HG02642 (cell line): ENCODE results near the gene ANKUB1.

Experiments
- ATAC-seq: cut with Tn5 transposase; IDR thresholded peaks from one replicate; pipeline ENCODE4 v1.9.1; 2021; ENCODE audit warnings: mild to moderate bottlenecking; ENCODE audit not compliant: unreplicated experiment, poor library complexity

Gene ANKUB1

DNA sequence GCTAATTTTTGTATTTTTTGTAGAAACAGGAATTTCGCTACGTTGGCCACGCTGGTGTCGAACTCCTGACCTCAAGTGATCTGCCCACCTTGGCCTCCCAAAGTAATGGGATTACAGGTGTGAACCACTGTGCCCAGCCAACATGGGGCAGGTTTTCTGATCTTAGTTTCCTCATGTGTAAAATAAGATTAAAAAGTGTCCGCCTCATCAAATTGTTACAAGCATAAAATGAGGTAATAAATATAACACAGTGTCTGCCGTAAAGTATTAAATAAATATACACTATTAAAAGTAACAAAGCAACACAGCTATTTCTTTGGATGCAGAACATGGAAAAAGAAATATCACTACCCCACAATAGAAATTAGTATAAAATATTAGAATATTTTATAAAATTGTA is 23.6 kb downstream of the ANKUB1 start:
- no peak for ATAC-seq

DNA sequence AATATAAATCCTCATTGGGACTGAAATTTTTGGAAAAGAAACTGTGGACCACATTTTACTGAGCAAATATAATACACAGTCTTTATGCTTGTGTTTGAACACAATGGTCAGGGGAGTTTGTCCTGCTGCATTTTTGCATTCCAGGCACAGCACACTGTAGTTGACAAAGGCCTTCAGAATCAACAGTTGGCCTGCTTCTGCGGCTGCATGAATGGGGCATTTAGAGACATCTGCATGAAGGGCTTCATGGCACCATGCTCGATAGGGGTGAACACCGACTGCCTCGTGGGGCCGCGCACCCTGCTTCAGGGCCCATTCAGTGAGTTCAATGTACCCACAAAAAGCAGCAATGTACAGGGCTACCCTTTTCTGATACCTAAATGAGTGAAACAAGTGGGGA is 24.6 kb downstream of the ANKUB1 start:
- no peak for ATAC-seq

DNA sequence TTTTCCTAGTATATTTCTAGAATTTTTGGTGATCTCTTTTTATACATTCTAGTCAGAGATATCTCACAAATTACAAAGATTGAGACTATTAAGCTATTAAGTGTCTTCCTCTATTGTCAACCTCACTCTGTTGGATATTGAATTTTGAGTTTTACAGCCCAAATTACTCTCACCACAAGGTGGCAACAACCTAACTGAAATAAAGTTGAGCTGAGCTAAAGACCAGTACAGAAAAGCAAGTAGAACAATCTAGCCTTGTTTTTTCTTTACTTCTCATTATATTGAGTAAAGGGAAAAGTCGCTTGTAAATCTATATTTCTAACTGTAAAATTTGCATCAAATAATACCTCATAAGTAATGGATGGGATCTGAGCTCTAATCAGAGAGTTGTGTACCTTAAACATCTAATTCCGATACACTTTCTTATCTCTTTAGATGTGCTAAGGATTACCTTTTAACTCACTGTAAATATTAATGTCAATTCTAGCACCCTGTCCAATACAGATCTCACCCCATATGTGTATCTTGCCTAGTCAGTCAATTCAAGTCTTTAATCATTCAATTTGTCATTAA is 26.5 kb downstream of the ANKUB1 start:
- ATAC-seq = no peak

DNA sequence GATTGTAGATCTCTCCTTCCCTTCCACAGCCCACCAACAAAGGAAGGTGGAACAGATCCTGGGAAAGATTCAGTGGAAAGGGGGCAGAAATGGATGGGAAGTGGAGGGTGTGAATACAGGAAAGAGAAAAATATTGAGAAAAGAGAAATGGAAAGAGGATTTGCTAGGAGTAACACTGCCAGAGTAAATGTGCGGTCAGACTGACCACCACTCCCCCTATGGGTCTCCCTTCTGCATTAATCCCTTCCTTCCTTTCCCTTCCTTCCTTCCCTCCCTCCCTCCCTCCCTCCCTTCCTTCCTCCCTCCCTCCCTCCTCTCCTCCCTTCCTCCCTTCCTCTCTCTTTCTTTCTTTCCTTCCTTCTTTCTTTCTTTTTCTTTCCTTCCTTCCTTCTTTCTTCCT is 28.1 kb downstream of the ANKUB1 start:
- no peak for ATAC-seq

DNA sequence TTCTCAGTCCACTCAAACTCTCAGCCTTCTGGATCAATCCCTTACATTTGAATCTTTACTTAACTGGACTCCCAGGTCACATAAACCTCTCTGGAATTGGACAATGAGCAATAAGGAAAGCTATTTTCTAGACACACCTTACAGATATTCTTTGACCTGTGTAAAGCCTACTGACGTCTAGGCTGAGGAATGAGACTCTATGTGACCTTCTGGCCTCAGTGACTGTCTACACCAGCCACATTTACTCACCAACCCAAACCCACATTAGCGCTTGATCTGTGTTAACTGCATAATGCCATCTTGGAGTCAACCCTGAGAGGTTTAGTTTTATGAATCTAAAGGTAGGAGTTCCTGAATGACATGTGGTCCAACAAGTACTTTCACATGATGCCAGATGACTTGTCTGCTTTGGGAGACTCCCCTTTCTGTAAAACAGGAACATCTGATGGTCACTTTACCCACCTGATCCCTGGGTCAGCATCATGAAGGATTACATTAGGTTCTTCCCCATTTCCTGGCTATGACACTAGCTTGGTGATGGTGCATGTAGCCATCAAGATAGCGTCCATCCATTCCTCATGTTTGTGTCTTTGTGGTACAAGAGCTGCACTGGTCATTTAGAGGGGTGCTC is 28.7 kb downstream of the ANKUB1 start:
- ATAC-seq = no peak

DNA sequence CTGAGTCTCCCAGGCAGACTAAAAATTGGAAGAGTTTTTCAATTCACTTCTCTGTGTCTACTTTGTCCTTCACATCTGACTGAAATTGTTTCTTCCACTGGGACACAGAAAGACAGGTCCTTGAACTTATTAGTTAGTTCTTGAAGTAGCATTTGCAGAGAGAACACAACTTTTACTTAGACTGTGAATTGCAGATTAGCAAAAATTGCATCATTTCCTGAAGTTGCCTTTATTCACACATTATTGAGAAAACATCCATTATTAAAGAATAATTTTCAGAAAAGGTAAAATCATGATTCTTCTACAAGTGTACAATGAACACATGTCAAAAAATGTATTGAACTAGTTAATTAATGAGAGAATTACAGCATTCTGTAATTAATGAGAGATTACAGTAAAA is 38.6 kb downstream of the ANKUB1 start:
- no peak for ATAC-seq

DNA sequence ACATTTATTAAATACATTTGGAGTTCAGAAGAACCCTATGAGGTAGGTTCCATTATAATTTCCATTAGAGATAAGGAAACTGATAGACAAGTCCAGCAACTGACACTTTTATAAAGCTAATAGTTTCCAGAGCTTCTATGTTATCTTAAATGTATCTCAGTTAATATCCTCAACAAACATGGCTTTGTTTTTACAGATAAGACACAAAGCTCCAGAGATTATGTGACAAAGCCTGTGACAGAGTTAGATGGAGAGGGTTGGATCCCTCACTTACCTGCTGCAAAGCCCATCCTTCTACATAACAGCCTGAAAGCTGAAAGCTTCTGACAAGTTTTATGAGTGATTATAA is 39.6 kb downstream of the ANKUB1 start:
- no peak for ATAC-seq

DNA sequence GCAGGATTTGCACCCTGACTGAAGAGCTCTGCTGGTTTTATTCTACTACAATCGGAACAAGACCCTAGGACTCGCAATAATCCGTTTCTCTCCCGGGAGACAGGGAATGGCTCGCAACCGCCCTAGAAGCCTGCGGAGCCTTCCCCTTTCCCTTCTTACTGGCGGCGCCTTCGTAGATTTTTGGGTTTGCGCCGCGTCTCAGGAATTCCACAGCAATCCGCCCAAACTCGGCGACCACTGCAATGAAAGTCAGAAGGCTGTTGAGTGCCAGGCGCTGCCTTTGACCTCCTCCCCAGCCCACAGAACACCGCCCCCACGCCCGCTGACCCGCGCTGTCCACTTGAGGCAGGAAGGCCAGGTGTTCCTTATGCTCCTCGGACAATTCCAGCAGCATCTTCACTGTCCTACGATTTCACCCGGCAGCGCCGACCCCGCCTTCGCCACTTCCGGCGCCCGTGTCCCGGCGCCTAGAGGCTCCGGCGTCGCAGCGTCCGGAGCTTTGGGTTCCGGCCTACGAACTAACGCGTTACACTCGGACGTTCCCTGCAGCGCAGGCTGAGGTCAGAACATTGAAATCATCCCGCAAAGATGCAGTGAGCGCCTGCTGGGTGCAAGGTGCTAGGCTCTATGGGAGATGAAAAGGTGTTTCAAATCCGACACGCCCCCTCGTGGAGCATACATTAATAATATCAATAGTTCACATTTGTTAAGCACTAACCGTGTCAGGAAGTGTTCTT is 40.1 kb downstream of the ANKUB1 start, which contains the start of gene COMMD2:
TSS of gene COMMD2 (minus strand) at position 439 of the 737 bp plus-strand sequence. CDS start at position 394, 45 bp downstream.
- ATAC-seq = peak; percentile 99

DNA sequence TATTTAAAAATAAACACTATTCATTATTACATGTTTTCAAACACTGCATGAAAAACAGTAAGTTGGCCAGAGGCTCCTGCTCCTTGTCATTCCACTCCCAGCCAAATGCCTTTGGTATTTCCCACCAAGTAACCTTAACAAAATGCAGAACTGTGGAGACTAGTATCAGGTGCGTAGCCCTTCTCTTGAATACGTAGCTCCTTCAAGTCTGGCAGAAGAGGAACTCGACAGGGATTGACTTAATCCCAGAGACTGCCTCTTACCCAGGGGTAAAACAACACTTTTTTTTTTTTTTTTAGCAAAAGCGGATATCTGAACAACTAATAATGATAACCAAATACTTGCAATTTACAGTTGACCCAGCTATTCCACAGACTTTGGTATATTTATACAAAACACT is 40.8 kb downstream of the ANKUB1 start:
- ATAC-seq = no peak

DNA sequence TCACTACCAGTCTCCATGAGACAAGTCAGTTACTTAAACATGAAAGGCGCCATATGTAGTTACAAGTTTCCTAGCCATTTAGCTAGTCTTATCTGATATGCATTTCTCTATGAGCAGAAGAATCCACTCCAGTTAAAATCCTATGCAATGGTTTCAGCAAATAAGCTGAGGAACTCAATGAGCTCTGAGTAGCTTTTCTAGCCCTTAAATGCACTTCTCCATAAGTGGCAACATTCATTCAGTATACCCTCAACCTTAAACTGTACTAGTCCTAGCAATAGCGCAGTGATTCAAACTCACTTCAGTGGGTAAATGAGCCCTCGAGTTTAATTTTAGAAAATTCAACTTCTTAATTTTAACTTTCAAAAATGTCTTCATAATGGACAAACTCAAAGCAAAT is 47.7 kb downstream of the ANKUB1 start:
- ATAC-seq = no peak

DNA sequence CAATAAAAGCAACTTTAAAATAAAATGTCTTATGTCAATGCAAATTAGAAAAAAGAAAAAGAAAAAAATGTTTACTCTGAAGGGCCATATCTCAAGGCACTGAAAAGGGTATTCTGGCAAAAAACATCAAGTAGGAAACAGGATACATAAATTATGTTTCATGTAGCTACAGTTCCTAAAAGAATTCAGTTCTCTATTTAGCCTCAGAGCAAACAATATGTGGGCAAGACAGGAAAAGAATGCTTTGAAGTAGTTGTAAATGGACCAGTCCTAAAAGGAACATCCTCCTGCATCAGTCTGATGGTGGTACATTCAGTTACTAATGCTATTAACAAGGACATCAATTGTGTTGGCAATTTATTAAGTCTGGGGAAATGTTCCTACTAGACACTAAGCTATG is 48.2 kb downstream of the ANKUB1 start:
- no peak for ATAC-seq

DNA sequence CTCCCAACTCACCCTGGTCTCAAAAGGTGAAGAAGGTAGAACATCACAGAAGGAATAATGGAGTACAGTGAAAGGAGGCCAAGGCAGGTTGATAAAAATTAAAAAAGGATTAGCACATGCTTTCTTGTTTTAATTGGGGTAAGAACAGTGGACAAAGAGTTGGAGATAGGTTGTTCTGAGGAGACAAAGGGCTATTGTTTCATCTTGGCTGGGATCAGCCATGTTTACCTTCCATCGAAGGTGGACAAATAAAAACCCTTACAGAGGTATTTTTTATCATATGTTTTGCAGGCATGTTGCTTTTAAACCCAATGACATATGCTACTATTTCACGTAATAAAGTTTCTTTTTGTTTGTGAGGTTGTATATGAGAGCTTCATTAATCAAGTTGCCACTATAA is 53.0 kb downstream of the ANKUB1 start:
- ATAC-seq = no peak

DNA sequence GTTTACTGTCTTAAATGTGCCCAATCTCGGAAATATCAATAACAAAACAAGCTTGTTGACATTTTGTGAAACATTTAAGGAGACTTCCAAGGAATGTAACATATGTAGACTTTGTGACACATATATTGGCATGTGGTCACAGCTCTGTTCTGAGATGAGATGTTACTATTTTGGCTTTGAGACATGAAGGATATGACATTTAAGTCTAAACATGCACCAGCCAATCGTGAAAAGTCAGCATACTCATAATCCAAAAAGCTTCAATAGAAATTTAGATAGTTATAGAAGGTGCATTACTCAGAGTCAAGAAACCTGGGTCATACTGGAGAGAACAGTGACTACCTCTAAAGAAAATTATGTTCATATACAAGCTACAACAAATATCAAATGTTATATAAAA is 53.5 kb downstream of the ANKUB1 start:
- ATAC-seq = no peak

DNA sequence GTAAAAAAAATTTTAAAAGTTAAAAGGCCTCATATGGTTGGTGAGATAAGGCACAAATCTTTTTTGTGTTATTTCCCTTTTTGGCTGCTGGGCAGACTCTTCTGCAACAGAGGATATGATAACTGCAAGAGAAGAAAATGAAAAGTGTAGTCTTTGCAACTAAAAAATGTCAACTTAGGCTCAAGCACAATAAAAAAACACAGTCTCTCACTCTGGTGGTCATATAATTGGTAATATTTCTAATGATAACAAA is 55.5 kb downstream of the ANKUB1 start:
- no peak for ATAC-seq

DNA sequence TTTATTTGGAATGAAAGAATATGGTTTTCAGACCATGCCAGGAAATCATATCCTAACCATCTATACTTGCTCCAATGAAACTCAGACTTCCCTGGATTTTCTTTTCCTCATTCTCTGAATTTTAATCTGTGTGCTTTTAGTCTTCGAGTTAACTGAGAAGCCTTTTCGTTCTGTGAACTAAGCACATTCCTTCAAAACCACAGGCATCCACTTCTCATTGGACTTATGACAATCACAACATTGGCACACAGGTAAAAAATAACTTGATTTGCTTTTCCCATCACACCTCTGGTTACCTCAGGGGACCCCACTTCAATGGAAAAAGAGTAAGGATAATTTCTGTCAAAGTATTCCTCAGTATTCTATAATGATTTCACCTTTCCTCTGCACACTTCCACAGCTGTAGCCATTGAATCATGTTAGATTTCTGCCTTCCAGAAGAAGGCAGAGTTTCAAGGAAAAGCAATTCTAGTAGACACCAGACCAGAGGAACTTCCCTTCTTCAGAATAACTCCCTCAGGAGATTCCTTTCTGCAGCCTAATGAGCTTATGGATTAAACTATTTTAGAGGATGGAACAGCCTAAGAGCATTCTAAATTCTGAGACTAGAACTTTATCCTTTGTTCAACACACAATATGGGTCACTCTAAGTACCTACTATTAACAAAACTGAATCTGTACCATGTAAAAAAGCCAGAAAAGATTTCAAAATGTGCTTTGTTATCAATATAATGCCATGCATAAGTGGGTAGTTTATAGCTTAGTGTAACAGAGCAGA is 56.0 kb downstream of the ANKUB1 start:
- ATAC-seq = no peak

DNA sequence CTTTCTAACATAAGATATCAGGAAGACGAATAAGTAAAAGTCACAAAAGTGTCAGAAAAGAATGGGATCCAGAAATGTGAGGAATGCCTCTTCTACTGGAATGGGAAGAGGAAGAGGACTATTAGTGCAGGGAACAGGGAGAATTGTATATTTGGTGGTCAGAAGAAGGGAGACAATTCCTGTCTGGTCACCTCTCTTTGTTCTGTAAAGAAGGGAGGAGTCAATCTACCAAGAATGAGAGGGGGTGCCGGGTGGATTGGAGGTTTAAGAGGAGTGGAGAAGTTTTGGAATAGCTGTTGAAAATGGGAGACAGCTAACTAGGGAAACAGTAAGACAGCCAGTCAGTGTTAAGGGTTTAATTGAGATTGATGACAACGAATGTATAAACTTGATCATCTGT is 60.1 kb downstream of the ANKUB1 start:
- ATAC-seq = no peak

DNA sequence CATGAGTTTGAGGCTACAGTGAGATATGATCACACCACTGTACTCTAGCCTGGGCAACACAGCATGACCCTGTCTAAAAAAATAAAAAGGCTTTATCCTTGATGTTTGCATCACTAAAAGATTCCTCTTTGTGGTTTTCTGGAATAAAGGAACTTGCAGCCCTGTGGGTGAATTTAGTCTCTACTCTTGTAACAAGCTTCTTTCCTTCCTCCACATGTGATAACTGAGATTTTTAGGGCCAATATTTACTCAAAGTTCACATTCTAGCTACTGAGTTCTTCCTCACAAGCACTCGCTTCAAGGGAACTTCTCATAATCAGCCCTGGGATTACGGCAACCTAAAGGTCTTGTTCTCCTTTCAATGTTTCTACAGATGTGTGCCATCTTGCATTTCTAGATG is 64.7 kb downstream of the ANKUB1 start:
- ATAC-seq = no peak

DNA sequence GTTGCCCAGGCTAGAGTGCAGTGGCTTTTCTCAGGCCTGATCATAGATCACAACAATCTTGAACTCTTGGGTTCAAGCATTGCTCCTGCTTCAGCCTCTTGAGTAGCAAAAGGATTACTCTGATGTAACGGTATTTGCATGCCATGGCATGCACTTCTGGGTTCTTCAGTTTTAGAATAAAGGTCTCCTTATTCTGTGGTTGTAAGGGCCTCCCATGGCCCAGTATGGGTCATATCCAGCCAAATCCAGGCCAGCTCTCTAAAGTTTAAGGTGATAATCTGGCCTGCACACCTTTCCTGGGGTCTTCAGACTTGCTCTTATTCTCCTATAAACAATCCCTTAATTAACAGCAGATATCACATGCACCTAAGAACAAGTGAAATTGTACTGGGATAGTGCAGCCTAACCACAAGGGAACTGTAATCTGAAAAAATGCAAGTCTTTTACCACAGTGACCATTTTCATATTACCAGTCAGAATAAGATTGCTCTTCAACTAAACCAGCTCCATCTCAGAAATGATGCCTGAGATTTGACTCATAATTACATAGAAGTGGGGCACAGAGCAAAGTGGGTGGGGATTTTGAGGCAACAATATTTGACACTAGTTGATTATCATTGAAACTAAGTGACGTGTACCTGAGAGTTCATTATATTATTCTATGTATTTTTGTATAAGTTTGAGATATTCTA is 65.5 kb downstream of the ANKUB1 start:
- ATAC-seq = peak; percentile 85

DNA sequence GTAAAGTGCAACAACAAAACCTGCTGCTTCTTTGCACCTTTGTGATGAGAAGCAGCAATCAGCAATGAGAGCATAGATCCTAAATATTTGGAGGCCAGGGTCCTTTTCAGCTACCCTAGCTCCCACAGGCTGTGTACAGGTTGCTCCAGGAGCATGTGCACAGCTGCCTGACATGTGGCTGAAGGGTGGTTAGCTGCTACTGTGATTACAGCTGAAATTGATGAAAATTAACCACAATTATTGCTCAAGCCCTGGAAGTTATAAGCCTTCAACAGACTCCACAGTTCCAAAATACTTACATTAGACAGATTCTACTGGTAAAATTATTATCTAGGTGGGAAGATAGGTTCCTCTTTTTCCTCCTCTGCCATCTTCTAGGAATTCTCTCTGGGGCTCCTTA is 68.6 kb downstream of the ANKUB1 start:
- ATAC-seq = no peak

DNA sequence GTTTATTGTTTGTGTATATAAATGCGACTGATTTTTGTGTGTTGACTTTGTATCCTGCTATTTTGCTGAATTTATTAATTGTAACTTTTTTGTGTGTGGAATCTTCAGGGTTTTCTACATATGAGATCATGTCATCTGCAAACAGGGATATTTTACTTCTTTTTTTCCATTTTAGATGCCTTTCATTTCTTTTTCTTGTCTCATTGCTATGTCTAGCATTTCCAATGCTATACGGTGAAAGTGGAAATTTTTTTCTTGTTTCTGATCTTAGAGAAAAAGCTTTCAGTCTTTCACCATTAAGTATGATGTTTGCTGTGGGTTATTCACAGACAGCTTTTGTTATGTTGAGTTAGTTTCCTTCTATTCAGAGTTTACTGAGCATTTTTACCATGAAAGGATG is 71.4 kb downstream of the ANKUB1 start:
- no peak for ATAC-seq
